ENCODE data around the gene ANTXR2.

ANTXR2 gene

DNA sequence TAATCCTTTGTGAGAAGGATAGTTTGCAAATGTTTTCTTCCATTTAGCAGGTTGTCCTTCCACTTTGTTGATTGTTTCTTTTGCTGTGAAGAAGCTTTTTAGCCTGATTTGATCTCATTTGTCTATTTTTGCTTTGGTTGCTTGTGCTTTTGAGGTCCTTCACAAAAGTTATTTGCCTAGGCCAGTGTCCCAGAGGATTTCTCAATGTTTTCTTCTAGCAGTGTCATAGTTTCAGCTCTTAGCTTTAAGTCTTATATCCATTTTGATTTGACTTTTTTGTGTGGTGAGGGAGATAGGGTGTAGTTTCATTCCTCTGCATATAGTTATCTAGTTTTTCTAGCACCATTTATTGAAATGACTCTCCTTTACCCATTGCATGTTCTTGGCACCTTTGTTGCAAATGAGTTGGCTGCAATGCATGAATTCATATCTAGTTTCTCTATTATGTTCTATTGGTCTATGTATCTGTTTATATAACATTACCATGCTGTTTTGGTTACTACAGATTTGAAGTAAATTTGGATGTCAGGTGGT lies 41.8 kb upstream of the ANTXR2 start:
- no peaks in the 10 kb centered on the region for H3K9me3 ChIP-seq (ENCODE audit: severe bottlenecking)
- no peak overlapping the region for H3K4me3 ChIP-seq (ENCODE audit: severe bottlenecking)
- H3K27ac ChIP-seq (ENCODE audit: poor library complexity, severe bottlenecking): no peak overlapping the region
- no peaks in the 10 kb centered on the region for H3K4me1 ChIP-seq (ENCODE audit: insufficient read depth, poor library complexity, severe bottlenecking)
- ATAC-seq (ENCODE audit: low read depth) (no peak), DNase-seq (ENCODE audit: low spot score) (no peak)
- no peaks in the 10 kb centered on the region for H3K36me3 ChIP-seq (ENCODE audit: low read depth)
- H3K27me3 ChIP-seq (ENCODE audit: insufficient read depth, poor library complexity, severe bottlenecking): no peaks in the 10 kb centered on the region
- TF ChIP-seq, protein P1, sequence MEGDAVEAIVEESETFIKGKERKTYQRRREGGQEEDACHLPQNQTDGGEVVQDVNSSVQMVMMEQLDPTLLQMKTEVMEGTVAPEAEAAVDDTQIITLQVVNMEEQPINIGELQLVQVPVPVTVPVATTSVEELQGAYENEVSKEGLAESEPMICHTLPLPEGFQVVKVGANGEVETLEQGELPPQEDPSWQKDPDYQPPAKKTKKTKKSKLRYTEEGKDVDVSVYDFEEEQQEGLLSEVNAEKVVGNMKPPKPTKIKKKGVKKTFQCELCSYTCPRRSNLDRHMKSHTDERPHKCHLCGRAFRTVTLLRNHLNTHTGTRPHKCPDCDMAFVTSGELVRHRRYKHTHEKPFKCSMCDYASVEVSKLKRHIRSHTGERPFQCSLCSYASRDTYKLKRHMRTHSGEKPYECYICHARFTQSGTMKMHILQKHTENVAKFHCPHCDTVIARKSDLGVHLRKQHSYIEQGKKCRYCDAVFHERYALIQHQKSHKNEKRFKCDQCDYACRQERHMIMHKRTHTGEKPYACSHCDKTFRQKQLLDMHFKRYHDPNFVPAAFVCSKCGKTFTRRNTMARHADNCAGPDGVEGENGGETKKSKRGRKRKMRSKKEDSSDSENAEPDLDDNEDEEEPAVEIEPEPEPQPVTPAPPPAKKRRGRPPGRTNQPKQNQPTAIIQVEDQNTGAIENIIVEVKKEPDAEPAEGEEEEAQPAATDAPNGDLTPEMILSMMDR (IDR thresholded peaks at IDR 0.05; ENCODE audit: poor library complexity, severe bottlenecking): no peak

DNA sequence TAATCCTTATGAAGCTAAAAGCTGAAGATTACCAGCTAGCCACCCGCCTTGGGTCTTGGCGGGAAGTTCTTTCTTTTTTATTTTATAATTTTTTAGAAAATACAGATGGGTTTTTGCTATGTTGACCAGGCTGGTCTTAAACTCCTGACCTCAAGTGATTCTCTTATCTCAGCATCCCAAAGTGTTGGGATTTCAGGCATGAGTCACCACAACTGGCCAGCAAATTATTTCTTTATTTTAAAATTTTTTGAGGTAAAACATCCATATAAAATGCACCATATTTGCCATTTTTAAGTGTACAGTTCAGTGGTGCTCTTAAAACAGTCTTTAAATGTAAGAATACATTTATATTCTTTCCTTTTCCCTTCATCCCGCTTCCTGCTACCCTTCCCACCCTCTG lies 40.6 kb upstream of the ANTXR2 start:
- no peak overlapping the region for H3K27ac ChIP-seq (ENCODE audit: poor library complexity, severe bottlenecking)
- H3K9me3 ChIP-seq (ENCODE audit: severe bottlenecking): no peaks in the 10 kb centered on the region
- no peaks in the 10 kb centered on the region for H3K27me3 ChIP-seq (ENCODE audit: insufficient read depth, poor library complexity, severe bottlenecking)
- no peak overlapping the region for H3K4me3 ChIP-seq (ENCODE audit: severe bottlenecking)
- ATAC-seq (ENCODE audit: low read depth) (no peak), DNase-seq (ENCODE audit: low spot score) (no peak)
- no peaks in the 10 kb centered on the region for H3K4me1 ChIP-seq (ENCODE audit: insufficient read depth, poor library complexity, severe bottlenecking)
- TF ChIP-seq, protein P1 (IDR thresholded peaks at IDR 0.05; ENCODE audit: poor library complexity, severe bottlenecking): no peak
- no peaks in the 10 kb centered on the region for H3K36me3 ChIP-seq (ENCODE audit: low read depth)

DNA sequence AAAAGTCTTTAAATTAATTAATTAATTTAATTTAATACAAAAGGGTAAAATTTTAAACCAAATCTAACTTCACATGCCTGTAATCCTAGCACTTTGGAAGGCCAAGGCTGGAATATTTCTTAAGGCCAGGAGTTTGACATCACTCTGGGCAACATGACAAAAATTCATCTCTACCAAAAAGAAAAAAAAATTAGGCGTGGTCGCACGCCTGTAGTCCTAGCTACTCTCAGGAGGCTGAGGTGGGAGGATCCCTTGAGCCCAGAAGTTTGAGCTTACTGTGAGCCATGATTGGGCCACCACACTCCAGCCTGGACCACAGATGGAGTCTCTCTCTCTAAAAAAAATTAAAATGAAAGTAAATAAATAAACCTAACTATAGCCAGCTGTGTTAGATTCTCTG lies 39.2 kb upstream of the ANTXR2 start:
- H3K36me3 ChIP-seq (ENCODE audit: low read depth): no peaks in the 10 kb centered on the region
- TF ChIP-seq, protein P1 (IDR thresholded peaks at IDR 0.05; ENCODE audit: poor library complexity, severe bottlenecking): no peak
- no peak overlapping the region for H3K4me3 ChIP-seq (ENCODE audit: severe bottlenecking)
- ATAC-seq (ENCODE audit: low read depth) (no peak), DNase-seq (ENCODE audit: low spot score) (no peak)
- H3K9me3 ChIP-seq (ENCODE audit: severe bottlenecking): peaks cover 3% of the 10 kb centered on the region
- no peaks in the 10 kb centered on the region for H3K4me1 ChIP-seq (ENCODE audit: insufficient read depth, poor library complexity, severe bottlenecking)
- H3K27me3 ChIP-seq (ENCODE audit: insufficient read depth, poor library complexity, severe bottlenecking): no peaks in the 10 kb centered on the region
- no peak overlapping the region for H3K27ac ChIP-seq (ENCODE audit: poor library complexity, severe bottlenecking)

DNA sequence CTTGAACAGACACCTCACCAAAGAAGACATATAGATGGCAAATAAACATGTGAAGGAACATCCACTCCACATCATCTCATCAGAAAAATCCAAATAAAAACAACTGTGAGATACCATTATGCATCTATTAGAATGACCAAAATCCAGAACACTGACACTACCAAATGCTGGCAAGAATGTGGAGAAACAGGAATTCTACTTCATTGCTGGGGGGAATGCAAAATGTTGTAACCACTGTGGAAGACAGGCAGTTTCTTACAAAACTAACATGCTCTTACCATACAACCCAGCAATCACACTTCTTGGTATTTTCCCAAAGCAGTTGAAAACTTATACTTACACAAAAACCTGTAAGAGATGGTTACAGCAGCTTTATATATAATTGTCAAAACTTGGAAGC lies 38.2 kb upstream of the ANTXR2 start:
- no peaks in the 10 kb centered on the region for H3K4me1 ChIP-seq (ENCODE audit: insufficient read depth, poor library complexity, severe bottlenecking)
- no peaks in the 10 kb centered on the region for H3K36me3 ChIP-seq (ENCODE audit: low read depth)
- DNase-seq (ENCODE audit: low spot score) (no peak), ATAC-seq (ENCODE audit: low read depth) (no peak)
- TF ChIP-seq, protein P1 (IDR thresholded peaks at IDR 0.05; ENCODE audit: poor library complexity, severe bottlenecking): no peak
- H3K9me3 ChIP-seq (ENCODE audit: severe bottlenecking): peaks cover 8% of the 10 kb centered on the region
- H3K4me3 ChIP-seq (ENCODE audit: severe bottlenecking): no peak overlapping the region
- H3K27ac ChIP-seq (ENCODE audit: poor library complexity, severe bottlenecking): no peak overlapping the region
- no peaks in the 10 kb centered on the region for H3K27me3 ChIP-seq (ENCODE audit: insufficient read depth, poor library complexity, severe bottlenecking)

DNA sequence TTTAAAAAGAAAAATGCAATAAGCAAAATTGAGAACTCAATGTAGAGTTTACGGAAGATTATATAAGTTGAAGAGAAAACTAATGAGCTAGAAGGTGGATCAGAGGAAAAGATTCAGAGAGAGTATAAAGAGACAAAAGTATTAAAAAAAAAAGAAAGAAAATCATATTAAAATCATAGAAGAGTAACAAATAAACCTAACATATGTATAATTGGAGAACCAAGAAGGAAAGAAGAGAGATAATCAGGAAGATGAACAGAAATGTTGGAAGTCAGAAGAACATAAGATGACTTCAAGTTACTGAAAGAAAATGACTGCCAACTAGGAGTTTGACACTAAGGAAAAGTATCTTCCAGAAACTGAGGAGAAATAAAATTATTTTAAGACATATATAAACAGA lies 34.3 kb upstream of the ANTXR2 start:
- TF ChIP-seq, protein P1 (IDR thresholded peaks at IDR 0.05; ENCODE audit: poor library complexity, severe bottlenecking): no peak
- H3K27ac ChIP-seq (ENCODE audit: poor library complexity, severe bottlenecking): no peak overlapping the region
- H3K27me3 ChIP-seq (ENCODE audit: insufficient read depth, poor library complexity, severe bottlenecking): no peaks in the 10 kb centered on the region
- no peaks in the 10 kb centered on the region for H3K4me1 ChIP-seq (ENCODE audit: insufficient read depth, poor library complexity, severe bottlenecking)
- H3K4me3 ChIP-seq (ENCODE audit: severe bottlenecking): no peak overlapping the region
- ATAC-seq (ENCODE audit: low read depth) (no peak), DNase-seq (ENCODE audit: low spot score) (no peak)
- H3K36me3 ChIP-seq (ENCODE audit: low read depth): no peaks in the 10 kb centered on the region
- peaks cover 8% of the 10 kb centered on the region for H3K9me3 ChIP-seq (ENCODE audit: severe bottlenecking)
